Motor neuron (in vitro differentiated cells): ENCODE data around the gene NEURL1B. TPM values are rescaled to one million over a fixed set of nuclear protein-coding genes. Genes with fewer than 3 reads are reported as not detected.
A peak's percentile ranks its signal among the peaks of the same experiment; 100 is the strongest.

Experiments
- ATAC-seq, 8 experiments: fragments of 200-7000 bp; cut with Tn5 transposase; replicated peaks in 6 of 8; 2 replicates each; pipeline ENCODE4 v1.8.0; 2021; ENCODE audit warnings: mild to moderate bottlenecking in 8 of 8, moderate library complexity in 8 of 8
- H3K27ac ChIP-seq, 2 donors: fragments of 250-450 bp; sonication (Bioruptor Pico); 2 replicates each; pipeline ENCODE4 v1.9.0; 2021; ENCODE audit warnings: antibody characterized with exemption in 2 of 2, mild to moderate bottlenecking in 2 of 2, moderate library complexity in 1 of 2
- H3K4me1 ChIP-seq, 2 donors: fragments of 250-450 bp; sonication (Bioruptor Pico); replicated peaks in 1 of 2; 2 replicates each; pipeline ENCODE4 v1.6.1; 2021; ENCODE audit warnings: antibody characterized with exemption in 2 of 2, mild to moderate bottlenecking in 2 of 2, moderate library complexity in 1 of 2
- H3K4me3 ChIP-seq, 5 donors: fragments of 250-450 bp; sonication (Bioruptor Pico); 2 replicates each; pipeline ENCODE4 v1.9.0; 2021; ENCODE audit warnings: antibody characterized with exemption in 5 of 5, mild to moderate bottlenecking in 5 of 5, moderate library complexity in 4 of 5
- WGBS, 10 experiments: fragments of 450-650 bp; shearing (Covaris generic); methylation state at CpG; one replicate each; pipeline ENCODE4 v1.0.0; 2022; 5-methylcytosine and 5-hydroxymethylcytosine counted together
- in situ Hi-C, 9 experiments: fragments of 400-800 bp; cut with MboI; loops; one replicate each; pipeline ENCODE4 v1.15.0; 2021; ENCODE audit warnings: low sequenced_read_pairs in 9 of 9, low pct_unique_long_range_greater_than_20kb in 2 of 9; ENCODE audit not compliant: unreplicated experiment in 9 of 9
- total RNA-seq, 8 experiments: library from RNA; unstranded; fragments of 300-600 nt; gene quantifications; 2 replicates each; pipeline versions ENCODE4 v1.2.3 to v1.2.4, GENCODE V29; 2022

The NEURL1B gene
- total RNA-seq, 8 experiments from 2014 or later, result 0.10 to 8.6 (median 5.2) TPM

DNA sequence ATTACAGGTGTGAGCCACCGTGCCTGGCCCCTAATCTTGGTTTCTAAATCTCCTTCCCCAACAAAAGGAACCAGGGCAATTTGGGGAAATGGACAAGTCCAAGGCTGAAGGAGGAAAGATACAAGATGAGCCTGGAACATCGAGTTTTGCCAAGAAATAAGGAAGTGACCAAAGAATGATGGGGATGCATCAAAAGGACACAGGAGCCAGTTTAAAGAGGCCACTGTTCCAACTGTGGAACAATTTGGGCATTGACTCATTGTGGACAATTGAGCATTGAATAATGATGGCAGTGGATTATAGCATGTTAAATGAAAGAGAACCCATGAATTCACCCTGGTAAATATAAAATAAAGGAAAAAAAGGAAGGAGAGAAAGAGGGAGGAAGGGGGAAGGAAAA, 82.4 kb downstream of the NEURL1B start:
- 0 to 100% (median 71%) methylated on average over 1 to 2 of the region's 2 CpGs for WGBS, 10 experiments
- in situ Hi-C loops, result loop anchor here in 6 of 9 experiments (25.0 kb wide), 4 partner anchors 214 to 614 kb away; partner anchors contain the start of genes BNIP1 (in 1 of the 6) and STC2 (in 1 of the 6)
- Histone ChIP-seq H3K4me1 (peaks cover 0 to 12% of the 10 kb centered on the region in 2 donors), H3K4me3 (no peak overlapping the region), H3K27ac (no peak overlapping the region)
- no peak for ATAC-seq

DNA sequence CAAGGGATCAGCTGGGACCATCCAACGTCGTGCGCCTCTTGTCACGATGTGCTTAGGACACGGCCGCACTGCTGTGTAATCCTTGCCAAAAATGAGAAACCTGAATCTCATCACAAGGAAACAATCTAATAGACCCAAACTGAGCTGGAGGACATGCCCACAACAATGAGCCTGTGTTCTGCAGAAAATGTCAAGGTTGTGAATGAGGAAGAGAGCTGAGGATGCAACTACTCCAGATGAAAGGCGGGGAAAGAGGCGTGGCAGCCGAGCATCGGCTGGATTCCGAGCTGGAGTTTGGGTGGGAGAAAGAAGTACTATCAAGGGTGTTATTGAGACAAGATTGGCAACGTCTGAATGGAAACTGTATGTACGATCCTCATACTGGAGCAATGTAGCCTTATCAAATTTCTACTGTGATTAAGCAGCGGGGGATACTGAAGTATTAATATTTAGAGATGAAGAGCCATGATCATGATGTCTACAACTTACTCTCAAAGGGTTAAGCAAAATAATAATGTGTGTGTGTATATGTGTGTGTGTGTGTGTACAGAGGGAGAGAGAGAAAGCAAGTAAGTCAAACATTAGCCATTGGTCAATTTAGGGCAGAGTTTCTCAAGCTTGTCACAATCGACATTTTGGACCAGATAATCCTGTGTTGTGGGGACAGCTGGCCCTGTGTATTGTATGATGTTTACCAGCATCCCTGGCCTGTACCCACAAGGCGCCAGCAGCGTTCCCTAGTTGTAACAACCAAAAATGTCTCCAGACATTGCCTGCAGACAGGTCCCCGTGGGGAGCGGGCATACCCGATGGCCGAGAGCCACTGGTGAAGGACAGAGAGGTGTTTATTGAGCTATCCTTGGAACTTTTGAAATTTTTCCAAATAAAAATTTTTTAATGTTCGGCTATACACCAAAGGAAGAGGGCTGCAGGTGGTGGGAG, 83.5 kb downstream of the NEURL1B start:
- Histone ChIP-seq H3K4me3 (no peak overlapping the region), H3K27ac (no peak overlapping the region), H3K4me1 (peaks cover 0 to 12% of the 10 kb centered on the region in 2 donors)
- ATAC-seq, result no peak
- in situ Hi-C loops, result loop anchor here in 6 of 9 experiments (25.0 kb wide), 4 partner anchors 213 to 613 kb away; partner anchors contain the start of genes BNIP1 (in 1 of the 6) and STC2 (in 1 of the 6)
- WGBS, 10 experiments, result 33 to 93% (median 76%) methylated on average over 3 to 22 of the region's 22 CpGs

DNA sequence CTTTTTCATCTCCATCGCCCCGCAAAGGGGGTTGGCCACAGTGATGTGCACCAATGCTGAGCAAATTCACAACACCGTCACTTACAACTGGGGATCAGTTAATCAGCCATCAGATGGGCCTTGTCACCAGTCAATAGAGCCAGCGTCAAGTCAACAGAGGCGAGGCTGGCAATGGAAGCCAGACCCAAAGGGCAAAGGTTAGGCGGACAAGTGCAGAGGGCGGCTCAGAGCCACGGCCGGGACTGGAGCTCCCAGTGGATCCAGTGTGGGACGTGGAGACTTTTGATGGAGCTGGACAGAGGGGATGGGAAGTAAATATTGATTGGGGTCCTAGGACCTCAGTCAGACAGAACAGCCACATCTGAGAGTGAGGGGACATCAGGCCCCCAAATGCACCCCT, 84.2 kb downstream of the NEURL1B start:
- no peak overlapping the region for H3K27ac ChIP-seq
- 76 to 100% (median 96%) methylated on average over 1 to 10 of the region's 10 CpGs; no CpG with 5 or more reads in 3 of the 10 experiments for WGBS, 10 experiments
- H3K4me1 ChIP-seq, result peaks cover 0 to 12% of the 10 kb centered on the region in 2 donors
- in situ Hi-C loops, result no loop called here
- H3K4me3 ChIP-seq, result no peak overlapping the region
- ATAC-seq, result no peak

DNA sequence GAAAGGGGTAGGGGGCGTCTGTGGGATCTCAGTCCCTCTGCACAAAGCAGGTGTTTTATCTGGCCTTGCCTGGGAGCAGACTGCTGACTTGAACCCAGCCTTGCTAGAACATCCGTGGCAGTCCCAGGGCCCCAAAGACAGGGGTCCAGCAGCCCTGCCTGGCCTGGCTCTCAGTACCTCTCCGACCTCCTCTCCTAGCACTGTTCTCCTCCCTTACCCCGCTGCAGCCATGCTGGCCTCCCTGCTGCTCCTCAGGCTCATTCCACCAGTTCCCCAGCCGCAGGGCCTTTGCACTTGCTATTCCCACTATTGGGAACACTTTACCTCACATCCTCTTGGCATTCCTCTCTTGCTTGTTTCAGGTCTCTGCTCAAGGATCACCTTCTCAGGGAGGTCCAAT, 84.7 kb downstream of the NEURL1B start:
- Histone ChIP-seq H3K4me3 (no peak overlapping the region), H3K27ac (no peak overlapping the region), H3K4me1 (peaks cover 0 to 12% of the 10 kb centered on the region in 2 donors)
- no peak for ATAC-seq
- in situ Hi-C loops, result no loop called here
- 60% methylated on average over 1 of the region's 5 CpGs; no CpG with 5 or more reads in 9 of the 10 experiments for WGBS, 10 experiments

DNA sequence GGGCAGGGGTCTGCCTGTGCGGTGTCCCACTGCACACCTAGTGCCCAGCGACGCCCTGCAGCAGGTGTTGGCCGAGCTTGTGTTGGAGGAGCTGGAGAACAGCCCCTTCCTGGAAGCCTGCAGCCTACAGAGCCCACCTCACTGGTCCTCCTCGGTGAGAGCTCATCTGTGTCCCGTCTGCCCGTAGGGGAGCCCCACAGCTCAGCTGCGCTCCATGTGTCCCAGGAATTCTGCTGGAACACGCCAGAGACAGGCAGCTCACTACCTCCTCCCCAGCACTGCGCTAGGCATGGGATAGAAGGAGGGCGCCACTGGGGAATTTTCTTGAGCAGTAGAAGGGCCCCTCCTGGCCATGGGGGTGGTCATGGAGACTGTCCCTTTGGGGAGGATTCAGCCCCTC, 85.9 kb downstream of the NEURL1B start:
- H3K27ac ChIP-seq, result no peak overlapping the region
- no peak overlapping the region for H3K4me3 ChIP-seq
- ATAC-seq, result peak in 1 of 8 experiments; percentile 18
- WGBS, 10 experiments, result 40 to 100% (median 87%) methylated on average over 1 to 6 of the region's 11 CpGs; no CpG with 5 or more reads in 5 of the 10 experiments
- peaks cover 0 to 11% of the 10 kb centered on the region in 2 donors for H3K4me1 ChIP-seq
- in situ Hi-C loops, result no loop called here

DNA sequence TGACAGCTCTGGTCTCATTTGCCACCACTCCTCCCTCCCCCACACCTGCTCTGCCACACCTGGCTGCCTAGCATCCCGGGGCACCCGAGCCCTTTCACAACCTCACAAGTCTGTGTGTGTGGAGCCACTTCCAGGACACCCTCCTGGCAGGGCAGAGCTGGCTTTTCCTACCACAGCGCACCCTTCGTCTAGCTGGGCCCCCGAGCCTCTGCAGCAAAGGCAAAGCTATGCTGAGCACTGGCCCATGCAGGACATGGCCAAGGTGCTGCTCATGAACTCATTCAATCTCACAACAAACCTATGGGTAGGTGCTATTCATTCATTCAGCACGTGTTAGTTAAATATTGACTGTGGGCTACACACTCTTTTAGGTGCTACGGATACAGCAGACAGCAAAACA, 86.5 kb downstream of the NEURL1B start:
- in situ Hi-C loops, result no loop called here
- 0 to 80% (median 50%) methylated on average over 1 to 5 of the region's 7 CpGs; no CpG with 5 or more reads in 5 of the 10 experiments for WGBS, 10 experiments
- Histone ChIP-seq H3K4me1 (peaks cover 0 to 5% of the 10 kb centered on the region in 2 donors), H3K4me3 (no peak overlapping the region), H3K27ac (no peak overlapping the region)
- no peak for ATAC-seq

DNA sequence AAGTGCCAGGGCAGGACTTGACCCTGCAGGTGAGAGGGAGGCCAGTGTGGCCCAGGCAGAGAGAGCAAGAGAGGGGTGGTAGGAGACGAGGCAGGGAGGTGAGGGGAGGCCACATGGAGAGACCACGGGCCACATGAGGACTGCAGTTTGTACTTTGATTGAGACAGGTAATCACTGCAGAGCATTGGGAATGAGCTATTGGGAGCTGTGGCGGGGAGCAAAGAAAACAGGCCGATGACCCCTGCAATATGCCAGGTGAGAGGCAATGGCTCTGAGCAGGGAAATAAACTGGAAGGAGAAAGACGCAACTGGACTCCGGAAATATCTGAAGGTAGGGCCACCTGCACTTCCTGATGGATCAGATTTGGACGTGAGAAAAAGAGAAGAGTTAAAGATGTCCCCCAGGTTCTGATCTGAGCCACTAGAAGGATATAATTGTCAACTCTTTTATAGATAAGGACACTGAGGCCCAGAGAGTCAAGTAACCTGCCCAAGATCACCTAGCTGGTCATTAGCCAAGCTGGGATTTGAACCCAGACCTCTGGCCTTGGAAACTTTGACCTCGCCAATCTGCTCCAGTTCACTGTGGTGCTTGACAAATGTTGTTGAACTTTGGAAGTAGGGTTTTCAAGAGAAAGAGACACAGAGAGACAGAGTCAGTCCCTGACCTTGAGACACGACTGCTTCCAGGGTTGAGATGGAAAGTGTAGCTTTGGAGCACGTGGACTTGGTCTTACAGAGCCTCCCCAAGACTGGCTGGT, 87.6 kb downstream of the NEURL1B start:
- ATAC-seq, result no peak
- 62 to 100% (median 89%) methylated on average over 2 to 9 of the region's 10 CpGs for WGBS, 10 experiments
- H3K4me1 ChIP-seq, result no peaks in the 10 kb centered on the region

DNA sequence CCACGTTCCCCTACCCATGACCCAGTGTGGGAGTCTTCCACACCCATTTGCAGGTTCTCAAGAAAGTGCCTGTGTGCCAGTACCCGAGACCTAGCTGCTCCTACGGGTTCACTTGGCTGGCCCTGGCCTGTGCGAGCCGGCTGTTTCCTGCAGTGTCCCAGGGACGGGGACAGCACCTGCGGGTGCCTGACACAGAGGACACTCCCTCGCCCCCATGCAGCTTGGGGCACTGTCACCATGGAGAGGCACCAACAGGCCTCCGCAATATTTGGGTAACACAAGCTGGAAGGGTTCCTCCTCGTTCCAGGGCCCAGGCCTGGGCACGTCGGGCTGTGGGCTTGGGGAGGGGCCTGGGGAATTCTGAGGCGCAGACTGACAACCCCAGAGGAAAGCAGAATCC, 88.5 kb downstream of the NEURL1B start:
- in situ Hi-C loops, result no loop called here
- Histone ChIP-seq H3K27ac (no peak overlapping the region), H3K4me3 (no peak overlapping the region), H3K4me1 (no peaks in the 10 kb centered on the region)
- ATAC-seq, result no peak
- WGBS, 10 experiments, result 40 to 100% (median 87%) methylated on average over 1 to 6 of the region's 13 CpGs; no CpG with 5 or more reads in 5 of the 10 experiments

More for the DNA sequence above, 87.6 kb downstream of the NEURL1B start:
- no peak overlapping the region for H3K4me3 ChIP-seq
- H3K27ac ChIP-seq, result no peak overlapping the region
- in situ Hi-C loops, result no loop called here

DNA sequence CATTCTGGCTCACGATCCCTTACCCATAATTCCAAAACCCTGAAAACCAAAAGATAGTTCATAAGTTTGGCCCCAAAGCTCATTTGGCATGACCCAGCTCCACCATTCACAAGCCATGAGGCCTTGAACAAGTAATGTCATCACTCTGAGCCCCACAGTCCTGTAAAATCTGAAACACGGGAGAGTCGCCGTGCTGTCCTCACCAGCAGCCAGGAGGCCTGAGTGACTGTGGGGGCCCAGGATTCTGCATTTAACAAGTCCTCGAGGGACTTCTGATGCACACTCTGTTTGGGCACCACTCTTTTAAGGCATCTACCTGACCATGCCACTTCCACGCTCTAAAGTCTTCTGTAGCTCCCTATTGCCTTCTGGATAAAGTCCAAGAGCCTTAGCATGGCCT, 89.2 kb downstream of the NEURL1B start:
- WGBS, 10 experiments, result 61 to 93% (median 89%) methylated on average over 2 to 5 of the region's 6 CpGs; no CpG with 5 or more reads in 5 of the 10 experiments

DNA sequence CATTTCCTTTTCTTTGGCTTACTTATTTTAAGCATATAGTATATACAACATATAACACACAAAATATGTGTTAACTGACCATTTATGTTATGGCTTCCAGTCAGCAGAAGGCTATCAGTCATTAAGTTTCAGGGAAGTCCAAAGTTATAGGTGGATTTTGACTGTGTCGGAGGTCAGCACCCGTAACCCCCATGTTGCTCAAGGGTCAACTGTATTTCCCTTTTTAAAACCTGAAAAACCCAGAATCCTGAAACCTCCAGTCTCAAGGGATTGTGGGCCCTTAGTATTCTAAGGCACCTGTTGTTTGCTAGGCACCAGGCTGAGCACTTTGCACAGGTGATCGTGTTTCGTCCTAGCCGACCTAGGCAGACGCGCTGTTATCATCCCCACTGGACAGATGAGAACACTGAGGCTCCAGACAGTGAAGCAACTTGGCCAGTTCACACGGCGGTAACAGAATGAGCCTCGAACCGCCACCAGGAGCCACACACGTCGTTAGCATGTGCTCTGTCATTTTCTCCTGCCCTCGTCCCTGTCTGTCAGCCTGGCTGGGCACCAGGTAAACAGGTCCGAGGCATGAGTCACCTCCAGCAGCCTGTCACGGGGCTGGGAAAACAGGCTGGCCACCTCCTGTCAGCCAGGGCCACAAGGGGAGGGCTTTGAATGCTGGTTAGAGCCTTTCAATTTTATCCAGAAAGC, 90.1 kb downstream of the NEURL1B start:
- ATAC-seq, result peak in 2 of 8 experiments; percentile 10 to 13

More for the DNA sequence above, 89.2 kb downstream of the NEURL1B start:
- in situ Hi-C loops, result no loop called here
- no peak overlapping the region for H3K27ac ChIP-seq
- no peak for ATAC-seq
- H3K4me3 ChIP-seq, result no peak overlapping the region
- H3K4me1 ChIP-seq, result no peaks in the 10 kb centered on the region

DNA sequence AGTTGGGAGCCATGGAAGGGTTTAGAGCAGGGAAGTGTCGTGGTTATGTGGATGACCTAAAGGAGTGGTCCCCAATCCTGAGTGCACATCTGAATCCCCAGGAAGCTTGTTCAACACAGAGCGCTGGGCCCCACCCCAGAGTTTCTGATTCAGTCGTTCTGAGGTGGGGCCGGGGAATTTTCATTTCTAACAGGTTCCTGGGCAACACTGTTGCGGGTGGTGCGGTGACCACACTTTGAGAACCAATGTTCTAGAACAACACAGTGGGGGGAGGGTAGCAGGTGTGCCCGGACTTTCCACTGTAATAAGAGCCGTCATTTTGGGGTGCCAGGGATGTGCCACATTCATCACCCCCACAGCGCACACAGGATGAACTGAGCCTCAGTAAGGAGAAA, 90.6 kb downstream of the NEURL1B start:
- in situ Hi-C loops, result no loop called here
- ATAC-seq, result no peak
- WGBS, 10 experiments, result 52 to 100% (median 80%) methylated on average over 1 to 6 of the region's 9 CpGs; no CpG with 5 or more reads in 4 of the 10 experiments

More for the DNA sequence above, 90.1 kb downstream of the NEURL1B start:
- H3K4me1 ChIP-seq, result peaks cover 0 to 2% of the 10 kb centered on the region in 2 donors
- H3K4me3 ChIP-seq, result no peak overlapping the region
- in situ Hi-C loops, result no loop called here
- WGBS, 10 experiments, result 48 to 92% (median 70%) methylated on average over 3 to 15 of the region's 16 CpGs; no CpG with 5 or more reads in 5 of the 10 experiments
- H3K27ac ChIP-seq, result no peak overlapping the region

DNA sequence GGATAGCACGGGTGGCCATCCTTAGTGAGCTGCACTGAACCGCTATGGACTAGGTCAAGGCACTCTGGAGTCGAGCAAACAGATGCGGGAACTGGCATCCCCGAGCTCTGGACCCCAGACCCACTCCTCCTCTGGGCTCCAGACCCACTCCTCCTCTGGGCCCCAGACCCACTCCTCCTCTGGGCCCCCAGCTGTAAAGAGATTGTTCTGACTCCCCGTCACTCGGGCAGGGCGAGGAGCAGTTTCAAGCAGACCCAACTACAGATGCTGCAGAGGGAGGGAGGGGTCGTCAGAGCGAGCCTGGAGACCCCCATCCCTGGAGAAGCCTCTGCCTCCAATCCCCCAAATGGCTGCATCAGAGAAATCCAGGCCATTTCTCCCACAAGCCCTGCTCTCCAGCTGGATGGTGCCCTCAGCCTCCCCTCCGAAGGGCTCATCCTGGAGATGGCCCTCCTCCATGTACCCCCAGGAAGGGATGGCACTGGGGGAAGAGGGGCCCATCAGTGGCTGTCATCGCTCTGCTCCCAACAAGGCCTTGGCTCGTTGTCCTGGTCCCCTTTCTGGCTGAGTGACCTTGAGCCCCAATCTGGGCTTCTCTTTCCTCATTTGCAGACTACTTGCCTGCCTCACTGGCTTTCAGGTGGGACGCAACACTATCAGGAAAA, 91.3 kb downstream of the NEURL1B start:
- Histone ChIP-seq H3K4me1 (peaks cover 2 to 5% of the 10 kb centered on the region in 2 donors), H3K27ac (no peak overlapping the region), H3K4me3 (no peak overlapping the region)
- 20 to 75% (median 53%) methylated on average over 1 to 2 of the region's 14 CpGs; no CpG with 5 or more reads in 6 of the 10 experiments for WGBS, 10 experiments
- in situ Hi-C loops, result no loop called here
- no peak for ATAC-seq

More for the DNA sequence above, 90.6 kb downstream of the NEURL1B start:
- Histone ChIP-seq H3K4me1 (peaks cover 2 to 5% of the 10 kb centered on the region in 2 donors), H3K4me3 (no peak overlapping the region), H3K27ac (no peak overlapping the region)
